Esophagus muscularis mucosa (tissue), 4 donors: ENCODE data around the gene IGFBPL1. TPM values are rescaled to one million over a fixed set of nuclear protein-coding genes. Genes with fewer than 3 reads are reported as not detected.

Experiments
- DNase-seq: peaks from one replicate; pipeline ENCODE4 v3.0.0-alpha.2; 2017; ENCODE audit errors: extremely low spot score
- H3K27ac ChIP-seq, 4 donors: fragments of 200-600 bp; sonication (generic); replicated peaks in 1 of 4; 1 replicate in 3 of 4; 2 replicates in 1 of 4; pipeline ENCODE4 v1.5.1; 2016 to 2019; ENCODE audit warnings: mild to moderate bottlenecking in 1 of 4
- H3K27me3 ChIP-seq, 4 donors: fragments of 200-600 bp; sonication (generic); one replicate each; pipeline versions ENCODE4 v1.5.1 to v1.6.0; 2016 to 2019
- H3K36me3 ChIP-seq, 4 donors: fragments of 200-600 bp; sonication (generic); one replicate each; pipeline ENCODE4 v1.5.1; 2016 to 2019
- H3K4me1 ChIP-seq, 4 donors: fragments of 200-600 bp; sonication (generic); one replicate each; pipeline ENCODE4 v1.5.1; 2016 to 2019
- H3K4me3 ChIP-seq, 4 donors: fragments of 200-600 bp; sonication (generic); 1 replicate in 2 of 4; 2 replicates in 2 of 4; pipeline ENCODE4 v1.5.1; 2016 to 2019; ENCODE audit warnings: mild to moderate bottlenecking in 4 of 4, moderate library complexity in 1 of 4
- H3K9me3 ChIP-seq, 4 donors: fragments of 200-600 bp; sonication (generic); 1 replicate in 3 of 4; 2 replicates in 1 of 4; pipeline ENCODE4 v1.5.1; 2016 to 2019
- CTCF ChIP-seq, 3 experiments: fragments of 200-600 bp in 2 of 3; fragments of 450-650 bp in 1 of 3; sonication (generic) in 2 of 3; IDR thresholded peaks; one replicate each; pipeline ENCODE4 v1.5.1; 2017 to 2019; ENCODE audit warnings: antibody characterized with exemption in 3 of 3, mild to moderate bottlenecking in 2 of 3, moderate library complexity in 1 of 3
- EP300 ChIP-seq: sonication (generic); formaldehyde crosslinking; IDR thresholded peaks from one replicate; pipeline ENCODE4 v1.6.1; 2017; ENCODE audit warnings: antibody characterized with exemption
- POLR2A ChIP-seq: fragments of 450-650 bp; IDR thresholded peaks from one replicate; pipeline ENCODE4 v1.6.1; 2017; ENCODE audit warnings: antibody characterized with exemption, moderate library complexity, mild to moderate bottlenecking, low read depth
- POLR2AphosphoS5 ChIP-seq, 2 donors: sonication (generic); formaldehyde crosslinking; IDR thresholded peaks; one replicate each; pipeline ENCODE4 v1.6.1; 2017; ENCODE audit warnings: antibody characterized with exemption in 2 of 2
- WGBS: methylation state at CpG from one replicate; pipeline ENCODE4 v1.1.5; 2018; 5-methylcytosine and 5-hydroxymethylcytosine counted together
- intact Hi-C: fragments of 100-400 bp; cut with DNase I; formaldehyde crosslinking; loops from one replicate; pipeline ENCODE4 v1.15.1; 2023
- total RNA-seq, 4 donors: library from RNA; depleted of rRNA; stranded (reverse); fragments of >200 nt; gene quantifications; one replicate each; pipeline versions ENCODE4 v1.1.0 to v1.2.1, GENCODE V29; 2016

Gene IGFBPL1
- total RNA-seq, 4 donors from 2014 or later, result 0.78 to 3.7 (median 1.5) TPM

- DNase-seq, result no peak
- 6% methylated on average over 8 of the region's 9 CpGs for WGBS
- Histone ChIP-seq H3K27ac (peak overlapping the region; percentile 89 to 96 (median 90)), H3K36me3 (peaks cover 18 to 31% (median 23%) of the 10 kb centered on the region in 4 donors), H3K4me1 (peaks cover 9 to 91% (median 89%) of the 10 kb centered on the region in 4 donors), H3K27me3 (no peaks in the 10 kb centered on the region), H3K9me3 (no peaks in the 10 kb centered on the region), H3K4me3 (peak overlapping the region; percentile 66 to 88 (median 78))
- intact Hi-C loops, result no loop called here
- TF ChIP-seq POLR2AphosphoS5 (IDR thresholded peaks at IDR 0.05) (no peak), CTCF (IDR thresholded peaks at IDR 0.05) (no peak), POLR2A (no peak), EP300 (no peak)
These were observed 31.0 kb downstream of the IGFBPL1 start for GRCh38 chr9:38393128-38393796.

- peak within 1 kb of the TSS; percentile 89 to 96 (median 90) for H3K27ac ChIP-seq
- peak within 1 kb of the TSS; percentile 66 to 88 (median 78) for H3K4me3 ChIP-seq
- H3K27me3 ChIP-seq, result no peaks in the 10 kb centered on the region
- WGBS, result 1% methylated on average over 54 of the region's 58 CpGs
- TF ChIP-seq POLR2AphosphoS5 (IDR thresholded peaks at IDR 0.05) (peak; percentile 87 to 96), CTCF (IDR thresholded peaks at IDR 0.05) (peak in 2 of 3 experiments; percentile 4 to 8), EP300 (no peak), POLR2A (peak; percentile 45)
- peaks cover 17 to 23% (median 22%) of the 10 kb centered on the region in 4 donors for H3K36me3 ChIP-seq
- H3K9me3 ChIP-seq, result no peaks in the 10 kb centered on the region
- intact Hi-C loops, result no loop called here
- peaks cover 9 to 97% (median 90%) of the 10 kb centered on the region in 4 donors for H3K4me1 ChIP-seq
- peak; percentile 96 for DNase-seq
These were observed 31.8 kb downstream of the IGFBPL1 start, which contains the start of gene ALDH1B1 for GRCh38 chr9:38392235-38393127. Gene ALDH1B1 (plus strand): TSS chr9:38392702. CDS start chr9:38395749, 3,047 bp downstream.

GRCh38 chr9:38391278-38392118, 32.8 kb downstream of the IGFBPL1 start:
- H3K27ac ChIP-seq, result peak overlapping the region; percentile 89 to 96 (median 90)
- H3K4me3 ChIP-seq, result peak overlapping the region; percentile 66 to 88 (median 78)
- DNase-seq, result no peak

More at GRCh38 chr9:38391278-38392118, 32.8 kb downstream of the IGFBPL1 start:
- H3K36me3 ChIP-seq, result peaks cover 8 to 13% (median 12%) of the 10 kb centered on the region in 4 donors
- intact Hi-C loops, result no loop called here
- H3K4me1 ChIP-seq, result peaks cover 9 to 90% (median 83%) of the 10 kb centered on the region in 4 donors
- 76% methylated on average over 11 of the region's 18 CpGs for WGBS
- no peaks in the 10 kb centered on the region for H3K27me3 ChIP-seq
- TF ChIP-seq POLR2A (no peak), POLR2AphosphoS5 (IDR thresholded peaks at IDR 0.05) (no peak), CTCF (IDR thresholded peaks at IDR 0.05) (no peak), EP300 (no peak)
- no peaks in the 10 kb centered on the region for H3K9me3 ChIP-seq
